ENCODE data around the gene REV1.

- TF ChIP-seq, protein P1, sequence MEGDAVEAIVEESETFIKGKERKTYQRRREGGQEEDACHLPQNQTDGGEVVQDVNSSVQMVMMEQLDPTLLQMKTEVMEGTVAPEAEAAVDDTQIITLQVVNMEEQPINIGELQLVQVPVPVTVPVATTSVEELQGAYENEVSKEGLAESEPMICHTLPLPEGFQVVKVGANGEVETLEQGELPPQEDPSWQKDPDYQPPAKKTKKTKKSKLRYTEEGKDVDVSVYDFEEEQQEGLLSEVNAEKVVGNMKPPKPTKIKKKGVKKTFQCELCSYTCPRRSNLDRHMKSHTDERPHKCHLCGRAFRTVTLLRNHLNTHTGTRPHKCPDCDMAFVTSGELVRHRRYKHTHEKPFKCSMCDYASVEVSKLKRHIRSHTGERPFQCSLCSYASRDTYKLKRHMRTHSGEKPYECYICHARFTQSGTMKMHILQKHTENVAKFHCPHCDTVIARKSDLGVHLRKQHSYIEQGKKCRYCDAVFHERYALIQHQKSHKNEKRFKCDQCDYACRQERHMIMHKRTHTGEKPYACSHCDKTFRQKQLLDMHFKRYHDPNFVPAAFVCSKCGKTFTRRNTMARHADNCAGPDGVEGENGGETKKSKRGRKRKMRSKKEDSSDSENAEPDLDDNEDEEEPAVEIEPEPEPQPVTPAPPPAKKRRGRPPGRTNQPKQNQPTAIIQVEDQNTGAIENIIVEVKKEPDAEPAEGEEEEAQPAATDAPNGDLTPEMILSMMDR (IDR thresholded peaks at IDR 0.05; ENCODE audit: low read length), result no peak
- no peak for TF ChIP-seq EZH2phosphoT487 (IDR thresholded peaks at IDR 0.05; ENCODE audit: low read length)
- no peak for TF ChIP-seq EZH2 (optimal IDR thresholded peaks at IDR 0.05; ENCODE audit: low read depth, low read length)
Observed at GRCh38 chr2:99512181-99512591, 22.4 kb upstream of the REV1 start.
